ENCODE data around the gene CCDC171. TPM values are rescaled to one million over a fixed set of nuclear protein-coding genes. Genes with fewer than 3 reads are reported as not detected.

Gene CCDC171
- total RNA-seq, 1 donor = 5.8 TPM

- H3K27me3 ChIP-seq (ENCODE audit: insufficient read depth, low read length) = no peaks in the 10 kb centered on the region
- TF ChIP-seq, protein P1, sequence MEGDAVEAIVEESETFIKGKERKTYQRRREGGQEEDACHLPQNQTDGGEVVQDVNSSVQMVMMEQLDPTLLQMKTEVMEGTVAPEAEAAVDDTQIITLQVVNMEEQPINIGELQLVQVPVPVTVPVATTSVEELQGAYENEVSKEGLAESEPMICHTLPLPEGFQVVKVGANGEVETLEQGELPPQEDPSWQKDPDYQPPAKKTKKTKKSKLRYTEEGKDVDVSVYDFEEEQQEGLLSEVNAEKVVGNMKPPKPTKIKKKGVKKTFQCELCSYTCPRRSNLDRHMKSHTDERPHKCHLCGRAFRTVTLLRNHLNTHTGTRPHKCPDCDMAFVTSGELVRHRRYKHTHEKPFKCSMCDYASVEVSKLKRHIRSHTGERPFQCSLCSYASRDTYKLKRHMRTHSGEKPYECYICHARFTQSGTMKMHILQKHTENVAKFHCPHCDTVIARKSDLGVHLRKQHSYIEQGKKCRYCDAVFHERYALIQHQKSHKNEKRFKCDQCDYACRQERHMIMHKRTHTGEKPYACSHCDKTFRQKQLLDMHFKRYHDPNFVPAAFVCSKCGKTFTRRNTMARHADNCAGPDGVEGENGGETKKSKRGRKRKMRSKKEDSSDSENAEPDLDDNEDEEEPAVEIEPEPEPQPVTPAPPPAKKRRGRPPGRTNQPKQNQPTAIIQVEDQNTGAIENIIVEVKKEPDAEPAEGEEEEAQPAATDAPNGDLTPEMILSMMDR (IDR thresholded peaks at IDR 0.05; ENCODE audit: extremely low read depth, low read depth, low read length) = peak; percentile 57
- H3K27ac ChIP-seq (ENCODE audit: low read depth, low read length) = no peak overlapping the region
- H2AFZ ChIP-seq (ENCODE audit: low read length) = no peak overlapping the region
- no peaks in the 10 kb centered on the region for H3K9me3 ChIP-seq (ENCODE audit: low read depth, low read length)
- H3K4me1 ChIP-seq (ENCODE audit: insufficient read depth, low read length) = no peaks in the 10 kb centered on the region
- H3K79me2 ChIP-seq (ENCODE audit: insufficient read depth, low read length) = no peaks in the 10 kb centered on the region
- no peak for DNase-seq (ENCODE audit: insufficient read length, low spot score, missing footprints)
- H3K4me3 ChIP-seq (ENCODE audit: insufficient read depth, low read length) = no peak overlapping the region
- H3K36me3 ChIP-seq (ENCODE audit: insufficient read depth, low read length) = no peaks in the 10 kb centered on the region
- H3K4me2 ChIP-seq (ENCODE audit: insufficient read depth, low read length) = no peak overlapping the region
- no peaks in the 10 kb centered on the region for H4K20me1 ChIP-seq (ENCODE audit: insufficient read depth, low read length)
Observed at GRCh38 chr9:15622318-15622971, 69.6 kb downstream of the CCDC171 start.

GRCh38 chr9:15635752-15636151 is 82.9 kb downstream of the CCDC171 start:
- TF ChIP-seq, protein P1 (IDR thresholded peaks at IDR 0.05; ENCODE audit: extremely low read depth, low read depth, low read length) = no peak
- H3K9me3 ChIP-seq (ENCODE audit: low read depth, low read length) = no peaks in the 10 kb centered on the region

GRCh38 chr9:15640121-15640520 is 87.3 kb downstream of the CCDC171 start:
- DNase-seq (ENCODE audit: insufficient read length, low spot score, missing footprints) = no peak

More at GRCh38 chr9:15635752-15636151, 82.9 kb downstream of the CCDC171 start:
- H3K27ac ChIP-seq (ENCODE audit: low read depth, low read length) = no peak overlapping the region
- no peak overlapping the region for H3K4me2 ChIP-seq (ENCODE audit: insufficient read depth, low read length)
- no peaks in the 10 kb centered on the region for H3K4me1 ChIP-seq (ENCODE audit: insufficient read depth, low read length)
- H3K36me3 ChIP-seq (ENCODE audit: insufficient read depth, low read length) = no peaks in the 10 kb centered on the region
- no peaks in the 10 kb centered on the region for H4K20me1 ChIP-seq (ENCODE audit: insufficient read depth, low read length)
- no peaks in the 10 kb centered on the region for H3K27me3 ChIP-seq (ENCODE audit: insufficient read depth, low read length)
- H2AFZ ChIP-seq (ENCODE audit: low read length) = no peak overlapping the region
- no peak for DNase-seq (ENCODE audit: insufficient read length, low spot score, missing footprints)
- H3K79me2 ChIP-seq (ENCODE audit: insufficient read depth, low read length) = no peaks in the 10 kb centered on the region
- H3K4me3 ChIP-seq (ENCODE audit: insufficient read depth, low read length) = no peak overlapping the region

GRCh38 chr9:15641291-15641690 is 88.4 kb downstream of the CCDC171 start:
- DNase-seq (ENCODE audit: insufficient read length, low spot score, missing footprints) = no peak
- TF ChIP-seq, protein P1 (IDR thresholded peaks at IDR 0.05; ENCODE audit: extremely low read depth, low read depth, low read length) = no peak

More at GRCh38 chr9:15640121-15640520, 87.3 kb downstream of the CCDC171 start:
- Histone ChIP-seq H3K4me3 (ENCODE audit: insufficient read depth, low read length) (no peak overlapping the region), H3K9me3 (ENCODE audit: low read depth, low read length) (no peaks in the 10 kb centered on the region), H3K4me1 (ENCODE audit: insufficient read depth, low read length) (no peaks in the 10 kb centered on the region), H2AFZ (ENCODE audit: low read length) (no peak overlapping the region), H3K4me2 (ENCODE audit: insufficient read depth, low read length) (no peak overlapping the region), H3K27ac (ENCODE audit: low read depth, low read length) (no peak overlapping the region), H3K79me2 (ENCODE audit: insufficient read depth, low read length) (no peaks in the 10 kb centered on the region), H4K20me1 (ENCODE audit: insufficient read depth, low read length) (no peaks in the 10 kb centered on the region), H3K36me3 (ENCODE audit: insufficient read depth, low read length) (no peaks in the 10 kb centered on the region), H3K27me3 (ENCODE audit: insufficient read depth, low read length) (no peaks in the 10 kb centered on the region)
- TF ChIP-seq, protein P1 (IDR thresholded peaks at IDR 0.05; ENCODE audit: extremely low read depth, low read depth, low read length) = no peak

More at GRCh38 chr9:15641291-15641690, 88.4 kb downstream of the CCDC171 start:
- Histone ChIP-seq H3K9me3 (ENCODE audit: low read depth, low read length) (no peaks in the 10 kb centered on the region), H3K4me2 (ENCODE audit: insufficient read depth, low read length) (no peak overlapping the region), H3K4me3 (ENCODE audit: insufficient read depth, low read length) (no peak overlapping the region), H3K27ac (ENCODE audit: low read depth, low read length) (no peak overlapping the region), H2AFZ (ENCODE audit: low read length) (no peak overlapping the region), H3K27me3 (ENCODE audit: insufficient read depth, low read length) (no peaks in the 10 kb centered on the region), H3K4me1 (ENCODE audit: insufficient read depth, low read length) (no peaks in the 10 kb centered on the region), H4K20me1 (ENCODE audit: insufficient read depth, low read length) (no peaks in the 10 kb centered on the region), H3K36me3 (ENCODE audit: insufficient read depth, low read length) (no peaks in the 10 kb centered on the region), H3K79me2 (ENCODE audit: insufficient read depth, low read length) (no peaks in the 10 kb centered on the region)

All from osteoblast (primary cell).